ENCODE measurements around the gene FRMD5.
"Not testable (repeated sequence)": the region's sequence is repeated elsewhere in the genome, so short reads cannot be mapped to it uniquely, and the experiment has no call there.

FRMD5 gene

DNA sequence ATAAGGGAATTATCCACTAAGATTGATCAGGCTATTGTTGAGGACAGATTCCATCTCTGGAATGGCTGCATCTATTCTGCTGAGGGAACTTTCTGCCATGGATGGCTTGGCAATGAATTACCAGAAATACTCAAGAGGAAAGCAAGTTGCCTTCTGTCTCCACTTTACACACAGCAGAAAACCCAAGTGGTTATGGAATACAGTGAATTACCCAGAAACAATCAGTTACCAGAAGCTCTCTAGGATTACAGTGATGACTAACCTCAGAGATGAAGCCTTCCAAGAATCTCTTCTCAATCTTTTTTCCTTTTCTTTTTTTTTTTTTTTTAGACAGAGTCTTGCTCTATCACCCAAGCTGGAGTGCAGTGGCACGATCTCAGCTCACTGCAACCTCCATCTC is 185.0 kb downstream of the FRMD5 start:
- no peaks in the 10 kb centered on the region for H3K36me3 ChIP-seq (ENCODE audit: low read length)
- H3K79me2 ChIP-seq (ENCODE audit: insufficient read depth, low read length), result no peaks in the 10 kb centered on the region
- H3K9me2 ChIP-seq (replicated peaks; ENCODE audit: insufficient read depth, low read length), result no peaks in the 10 kb centered on the region
- no peak overlapping the region for H3K4me2 ChIP-seq (ENCODE audit: low read depth, low read length, poor library complexity, severe bottlenecking)
- H3K27me3 ChIP-seq (ENCODE audit: low read length), result no peaks in the 10 kb centered on the region
- H3K9me3 ChIP-seq (ENCODE audit: insufficient read depth, low read length), result no peaks in the 10 kb centered on the region
- H4K20me1 ChIP-seq (ENCODE audit: low read depth, low read length), result no peaks in the 10 kb centered on the region
- no peak overlapping the region for H3K4me3 ChIP-seq (ENCODE audit: insufficient read depth, low read length, poor library complexity, severe bottlenecking)
- H3K27ac ChIP-seq (ENCODE audit: low read depth, low read length), result no peak overlapping the region
- no peak overlapping the region for H3K9ac ChIP-seq (ENCODE audit: low read length)
- no peak for TF ChIP-seq EZH2phosphoT487 (conservative IDR thresholded peaks at IDR 0.05; ENCODE audit: low read length)
- TF ChIP-seq, protein P1, sequence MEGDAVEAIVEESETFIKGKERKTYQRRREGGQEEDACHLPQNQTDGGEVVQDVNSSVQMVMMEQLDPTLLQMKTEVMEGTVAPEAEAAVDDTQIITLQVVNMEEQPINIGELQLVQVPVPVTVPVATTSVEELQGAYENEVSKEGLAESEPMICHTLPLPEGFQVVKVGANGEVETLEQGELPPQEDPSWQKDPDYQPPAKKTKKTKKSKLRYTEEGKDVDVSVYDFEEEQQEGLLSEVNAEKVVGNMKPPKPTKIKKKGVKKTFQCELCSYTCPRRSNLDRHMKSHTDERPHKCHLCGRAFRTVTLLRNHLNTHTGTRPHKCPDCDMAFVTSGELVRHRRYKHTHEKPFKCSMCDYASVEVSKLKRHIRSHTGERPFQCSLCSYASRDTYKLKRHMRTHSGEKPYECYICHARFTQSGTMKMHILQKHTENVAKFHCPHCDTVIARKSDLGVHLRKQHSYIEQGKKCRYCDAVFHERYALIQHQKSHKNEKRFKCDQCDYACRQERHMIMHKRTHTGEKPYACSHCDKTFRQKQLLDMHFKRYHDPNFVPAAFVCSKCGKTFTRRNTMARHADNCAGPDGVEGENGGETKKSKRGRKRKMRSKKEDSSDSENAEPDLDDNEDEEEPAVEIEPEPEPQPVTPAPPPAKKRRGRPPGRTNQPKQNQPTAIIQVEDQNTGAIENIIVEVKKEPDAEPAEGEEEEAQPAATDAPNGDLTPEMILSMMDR (IDR thresholded peaks at IDR 0.05; ENCODE audit: insufficient read depth, low read length, poor library complexity, severe bottlenecking), result no peak
- no peak overlapping the region for H2AFZ ChIP-seq (ENCODE audit: low read depth, low read length, severe bottlenecking)
- H3F3A ChIP-seq (ENCODE audit: insufficient read depth), result no peaks in the 10 kb centered on the region

DNA sequence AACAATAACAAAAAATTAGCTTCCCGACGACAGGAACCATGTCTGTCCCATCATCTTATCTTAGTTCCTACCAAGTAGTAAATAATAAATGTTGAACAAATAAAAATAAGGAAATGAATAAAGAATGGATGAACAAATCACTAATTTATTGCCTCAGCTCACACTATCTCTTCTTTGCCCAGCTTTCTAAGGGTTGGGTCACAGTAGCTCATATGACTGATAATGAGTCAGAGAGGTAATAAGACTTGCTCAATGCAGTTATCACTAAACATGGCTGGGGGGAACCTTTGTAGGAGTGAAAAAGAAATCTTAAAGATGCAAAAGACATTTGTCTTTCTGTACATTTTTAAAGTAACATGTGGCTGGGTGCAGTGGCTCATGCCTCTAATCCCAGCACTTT is 186.0 kb downstream of the FRMD5 start:
- Histone ChIP-seq H4K20me1 (ENCODE audit: low read depth, low read length) (no peaks in the 10 kb centered on the region), H2AFZ (ENCODE audit: low read depth, low read length, severe bottlenecking) (no peak overlapping the region), H3K79me2 (ENCODE audit: insufficient read depth, low read length) (no peaks in the 10 kb centered on the region), H3K4me3 (ENCODE audit: insufficient read depth, low read length, poor library complexity, severe bottlenecking) (no peak overlapping the region), H3K9ac (ENCODE audit: low read length) (no peak overlapping the region), H3K27ac (ENCODE audit: low read depth, low read length) (no peak overlapping the region), H3F3A (ENCODE audit: insufficient read depth) (no peaks in the 10 kb centered on the region), H3K4me2 (ENCODE audit: low read depth, low read length, poor library complexity, severe bottlenecking) (no peak overlapping the region), H3K36me3 (ENCODE audit: low read length) (no peaks in the 10 kb centered on the region), H3K9me3 (ENCODE audit: insufficient read depth, low read length) (no peaks in the 10 kb centered on the region), H3K27me3 (ENCODE audit: low read length) (no peaks in the 10 kb centered on the region), H3K9me2 (replicated peaks; ENCODE audit: insufficient read depth, low read length) (no peaks in the 10 kb centered on the region)
- TF ChIP-seq EZH2phosphoT487 (conservative IDR thresholded peaks at IDR 0.05; ENCODE audit: low read length), result no peak
- TF ChIP-seq, protein P1 (IDR thresholded peaks at IDR 0.05; ENCODE audit: insufficient read depth, low read length, poor library complexity, severe bottlenecking), result no peak

DNA sequence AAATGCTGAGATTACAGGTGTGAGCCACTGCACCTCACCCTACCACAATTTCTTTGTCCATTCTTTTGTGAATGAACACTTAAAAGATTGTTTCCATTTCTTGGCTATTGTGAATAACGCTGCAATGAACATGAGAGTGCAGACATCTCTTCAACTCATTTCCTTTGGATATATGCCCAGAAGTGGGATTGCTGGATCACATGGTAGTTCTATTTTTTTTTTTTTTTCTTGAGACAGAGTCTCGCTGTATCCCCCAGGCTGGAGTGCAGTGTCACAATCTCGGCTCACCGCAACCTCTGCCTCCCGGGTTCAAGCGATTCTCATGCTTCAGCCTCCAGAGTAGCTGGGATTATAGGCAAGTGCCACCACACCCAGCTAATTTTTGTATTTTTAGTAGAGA is 194.8 kb downstream of the FRMD5 start:
- not testable (repeated sequence) for H3K9me3 ChIP-seq (ENCODE audit: insufficient read depth, low read length); H3K36me3 ChIP-seq (ENCODE audit: low read length); H4K20me1 ChIP-seq (ENCODE audit: low read depth, low read length); H3F3A ChIP-seq (ENCODE audit: insufficient read depth); H3K27me3 ChIP-seq (ENCODE audit: low read length); H3K79me2 ChIP-seq (ENCODE audit: insufficient read depth, low read length); H2AFZ ChIP-seq (ENCODE audit: low read depth, low read length, severe bottlenecking); H3K4me2 ChIP-seq (ENCODE audit: low read depth, low read length, poor library complexity, severe bottlenecking); H3K27ac ChIP-seq (ENCODE audit: low read depth, low read length); H3K9ac ChIP-seq (ENCODE audit: low read length); H3K4me3 ChIP-seq (ENCODE audit: insufficient read depth, low read length, poor library complexity, severe bottlenecking); H3K9me2 ChIP-seq (replicated peaks; ENCODE audit: insufficient read depth, low read length)

DNA sequence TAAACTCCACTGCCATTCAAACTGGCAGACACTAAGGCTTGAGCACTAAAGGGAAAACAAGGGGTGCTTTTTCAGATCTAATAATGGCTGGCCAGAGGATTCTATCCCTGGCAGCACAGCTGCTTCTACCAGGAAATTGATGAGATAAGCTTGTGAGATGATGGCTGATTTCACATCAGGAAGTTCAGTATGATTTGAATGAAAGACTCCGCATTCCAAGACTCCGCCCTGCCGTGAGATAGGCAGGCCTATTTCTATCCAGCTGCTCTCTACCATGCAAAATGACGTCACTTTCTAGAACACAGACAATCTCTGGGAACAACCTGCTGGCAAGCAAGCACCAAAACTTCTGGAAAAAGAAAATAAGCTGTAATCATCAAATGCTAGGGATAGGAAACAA is 196.5 kb downstream of the FRMD5 start:
- Histone ChIP-seq H3K9ac (ENCODE audit: low read length) (no peak overlapping the region), H3K9me2 (replicated peaks; ENCODE audit: insufficient read depth, low read length) (no peaks in the 10 kb centered on the region)

More for the DNA sequence above, 196.5 kb downstream of the FRMD5 start:
- Histone ChIP-seq H3K79me2 (ENCODE audit: insufficient read depth, low read length) (no peaks in the 10 kb centered on the region), H3K4me2 (ENCODE audit: low read depth, low read length, poor library complexity, severe bottlenecking) (no peak overlapping the region), H3K27me3 (ENCODE audit: low read length) (no peaks in the 10 kb centered on the region), H3K36me3 (ENCODE audit: low read length) (no peaks in the 10 kb centered on the region), H3F3A (ENCODE audit: insufficient read depth) (no peaks in the 10 kb centered on the region), H3K27ac (ENCODE audit: low read depth, low read length) (no peak overlapping the region), H4K20me1 (ENCODE audit: low read depth, low read length) (no peaks in the 10 kb centered on the region), H3K9me3 (ENCODE audit: insufficient read depth, low read length) (no peaks in the 10 kb centered on the region), H3K4me3 (ENCODE audit: insufficient read depth, low read length, poor library complexity, severe bottlenecking) (no peak overlapping the region), H2AFZ (ENCODE audit: low read depth, low read length, severe bottlenecking) (no peak overlapping the region)
- no peak for TF ChIP-seq EZH2phosphoT487 (conservative IDR thresholded peaks at IDR 0.05; ENCODE audit: low read length)
- TF ChIP-seq, protein P1 (IDR thresholded peaks at IDR 0.05; ENCODE audit: insufficient read depth, low read length, poor library complexity, severe bottlenecking), result no peak
